ENCODE data around the gene ARHGAP42.
"Not testable (repeated sequence)": the region's sequence is repeated elsewhere in the genome, so short reads cannot be mapped to it uniquely, and the experiment has no call there.

Gene ARHGAP42

DNA sequence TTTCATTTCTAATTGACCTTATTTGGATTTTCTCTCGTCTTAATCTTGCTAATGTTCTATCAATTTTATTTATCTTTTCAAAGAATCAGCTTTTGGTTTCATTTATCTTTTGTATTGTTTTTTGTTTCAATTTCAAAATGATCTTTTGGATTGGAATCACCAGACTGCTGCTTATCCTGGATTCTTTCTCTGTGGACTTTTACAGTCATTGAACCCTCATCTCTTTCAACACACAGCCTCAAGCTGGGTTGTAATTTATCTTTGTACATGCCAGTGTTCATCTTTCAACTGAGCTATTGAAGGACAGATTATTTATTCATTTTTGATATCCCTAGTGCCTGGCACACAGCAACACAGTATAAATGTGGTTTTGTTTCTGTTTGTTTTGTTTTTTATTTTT lies 195.9 kb downstream of the ARHGAP42 start:
- no peak for DNase-seq

DNA sequence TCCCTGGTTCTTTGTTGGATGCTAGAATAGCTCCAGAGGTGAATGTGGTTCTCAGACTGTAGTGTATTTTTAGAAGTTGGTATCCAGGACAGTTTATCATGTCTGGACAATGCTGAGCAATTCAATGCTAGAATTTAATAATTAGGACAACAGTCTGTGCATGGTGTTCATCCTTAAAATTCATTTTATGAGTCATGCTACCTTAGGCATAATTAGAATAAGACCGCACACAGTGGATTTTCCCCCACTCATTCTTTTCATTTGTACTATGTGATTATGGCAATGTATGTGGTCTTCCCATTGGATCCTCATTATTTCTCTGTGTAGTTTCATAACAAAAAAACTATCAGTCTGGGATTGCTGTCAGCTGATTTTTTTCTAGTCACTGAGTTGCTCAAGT lies 196.7 kb downstream of the ARHGAP42 start:
- DNase-seq = no peak

DNA sequence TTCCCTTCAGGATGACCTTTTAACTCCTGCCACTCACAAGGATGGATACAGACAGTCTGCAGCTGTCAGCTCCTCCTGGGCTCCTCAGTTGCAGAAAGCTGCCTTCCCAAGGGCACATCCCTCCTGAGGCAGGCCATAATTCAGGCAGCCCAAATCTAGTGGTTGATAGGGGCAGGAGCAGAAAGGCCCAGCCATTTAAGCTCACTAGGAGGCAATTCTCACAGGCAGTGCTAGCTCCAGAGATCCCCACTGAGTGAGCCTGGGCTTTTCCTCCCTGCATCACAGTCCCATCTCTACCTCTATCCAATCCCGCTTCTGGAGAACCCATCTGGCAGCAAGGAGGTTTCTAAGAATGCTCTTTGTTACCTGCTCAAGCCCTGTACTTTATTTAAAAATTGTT lies 200.6 kb downstream of the ARHGAP42 start:
- no peak for DNase-seq

DNA sequence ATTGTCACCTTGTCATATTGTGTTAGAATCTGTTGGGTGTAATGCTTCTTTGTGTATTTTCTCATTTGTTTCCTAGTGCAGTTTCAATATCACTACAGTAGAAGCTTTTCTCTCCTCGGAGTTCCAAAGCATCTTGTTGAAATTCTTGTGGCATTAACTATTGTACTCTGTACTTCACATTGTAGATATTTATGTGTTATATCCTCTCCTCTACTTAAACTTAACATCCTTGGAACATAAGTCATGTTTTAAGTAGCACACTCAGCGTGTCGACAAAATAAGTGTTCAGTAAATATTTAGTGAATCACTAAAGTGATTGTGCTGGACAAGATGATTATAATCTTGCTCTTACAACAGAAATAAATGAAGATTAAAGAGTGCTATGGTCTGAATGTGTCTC lies 201.7 kb downstream of the ARHGAP42 start:
- DNase-seq = no peak

DNA sequence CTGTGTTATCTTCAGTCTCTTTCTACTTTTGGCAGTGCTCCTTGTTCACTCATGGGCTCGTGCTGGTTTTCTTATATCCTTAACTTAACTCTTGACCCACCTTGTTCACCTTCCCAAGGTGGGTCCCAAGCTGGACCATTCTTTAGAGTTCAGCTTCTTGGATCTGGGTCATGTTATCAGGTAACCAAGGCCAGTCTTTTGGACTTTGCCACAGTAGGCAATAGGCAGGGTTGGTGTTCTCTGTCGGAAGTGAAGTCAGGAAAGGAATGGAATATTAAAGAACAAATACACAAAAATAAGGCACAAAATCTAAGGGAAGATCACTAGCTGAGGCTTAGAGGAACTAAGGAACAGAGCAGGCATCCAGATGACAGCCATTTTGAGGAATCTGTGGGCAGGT lies 202.7 kb downstream of the ARHGAP42 start:
- no peak for DNase-seq

DNA sequence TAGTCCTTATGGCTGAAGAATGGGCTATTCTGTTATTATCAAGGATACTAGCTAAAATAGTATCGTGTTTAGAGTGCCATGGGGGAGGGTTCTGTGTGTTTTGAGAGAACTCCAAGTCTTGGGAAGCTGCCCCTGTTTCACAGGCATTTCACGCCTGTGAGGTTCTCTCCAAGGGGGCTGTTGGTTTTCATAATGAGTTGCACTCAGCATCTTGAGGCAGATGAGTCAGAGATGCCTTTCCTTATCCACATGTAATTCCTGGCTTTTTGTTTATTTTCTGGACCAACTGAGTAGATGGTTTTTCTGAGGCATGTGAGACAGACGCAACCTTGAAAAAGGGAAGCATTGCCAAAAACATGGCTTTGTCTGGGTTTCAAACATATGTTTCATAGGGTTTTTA lies 203.7 kb downstream of the ARHGAP42 start:
- no peak for DNase-seq

DNA sequence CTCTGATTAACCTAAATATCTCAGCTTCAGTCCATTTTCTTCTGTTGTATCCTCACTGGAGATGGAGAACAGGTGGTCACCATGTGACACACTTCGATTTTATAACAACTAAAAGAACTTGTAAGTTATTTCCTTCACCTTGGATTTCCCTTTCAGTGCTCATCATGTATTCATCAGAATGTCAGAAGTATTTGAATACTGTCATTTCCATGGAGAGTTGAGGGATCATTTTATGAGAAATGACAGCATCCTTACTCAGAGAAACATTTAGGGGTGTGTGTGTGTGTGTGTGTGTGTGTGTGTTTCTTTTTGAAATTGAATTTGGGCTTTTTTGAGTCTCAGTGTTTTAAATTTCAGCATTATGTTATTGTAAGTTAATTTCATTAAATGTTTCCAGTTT lies 205.8 kb downstream of the ARHGAP42 start:
- no peak for DNase-seq

DNA sequence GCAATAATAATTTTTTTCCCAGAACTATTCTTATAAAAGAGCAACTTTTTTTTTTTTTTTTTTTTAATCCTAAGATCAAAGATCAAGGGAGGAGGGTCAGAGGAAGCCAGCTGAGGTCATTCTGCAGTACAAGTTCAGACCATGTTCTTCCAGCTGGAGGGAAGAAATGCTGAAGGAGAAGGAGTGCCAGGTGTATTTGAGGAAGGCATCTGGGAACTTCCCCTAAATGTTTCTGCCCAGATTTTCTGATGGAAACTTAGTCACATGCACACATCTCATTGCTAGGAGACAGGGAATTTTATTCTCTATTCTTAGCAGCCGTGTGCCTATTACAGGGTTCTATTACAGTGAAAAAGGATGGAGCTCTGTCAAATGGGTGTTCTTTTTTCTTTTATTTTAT lies 208.4 kb downstream of the ARHGAP42 start:
- no peak for DNase-seq

DNA sequence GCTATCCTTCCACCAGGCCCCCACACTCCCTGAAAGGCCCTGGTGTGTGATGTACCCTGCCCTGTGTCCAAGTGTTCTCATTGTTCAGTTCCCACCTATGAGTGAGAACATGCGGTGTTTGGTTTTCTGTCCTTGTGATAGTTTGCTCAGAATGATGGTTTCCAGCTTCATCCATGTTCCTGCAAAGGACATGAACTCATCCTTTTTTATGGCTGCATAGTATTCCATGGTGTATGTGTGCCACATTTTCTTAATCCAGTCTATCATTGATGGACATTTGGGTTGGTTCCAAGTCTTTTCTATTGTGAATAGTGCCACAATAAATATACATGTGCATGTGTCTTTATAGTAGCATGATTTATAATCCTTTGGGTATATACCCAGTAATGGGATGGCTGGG lies 208.9 kb downstream of the ARHGAP42 start:
- DNase-seq = not testable (repeated sequence)

DNA sequence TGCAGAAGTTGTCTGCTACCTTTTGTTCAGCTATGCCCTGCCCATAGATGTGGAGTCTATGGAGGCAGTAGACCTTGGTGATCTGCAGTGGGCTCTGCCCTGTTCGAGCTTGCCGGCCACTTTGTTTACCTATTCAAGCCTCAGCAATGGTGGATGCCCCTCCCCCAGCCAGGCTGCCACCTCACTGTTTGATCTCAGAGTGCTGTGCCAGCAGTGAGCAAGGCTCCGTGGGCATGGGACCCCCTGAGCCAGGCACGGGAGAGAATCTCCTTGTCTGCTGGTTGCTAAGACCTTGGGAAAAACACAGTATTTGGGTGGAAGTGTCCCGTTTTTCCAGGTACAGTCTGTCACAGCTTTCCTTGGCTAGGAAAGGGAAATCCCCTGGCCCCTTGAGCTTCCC lies 214.4 kb downstream of the ARHGAP42 start:
- not testable (repeated sequence) for DNase-seq

DNA sequence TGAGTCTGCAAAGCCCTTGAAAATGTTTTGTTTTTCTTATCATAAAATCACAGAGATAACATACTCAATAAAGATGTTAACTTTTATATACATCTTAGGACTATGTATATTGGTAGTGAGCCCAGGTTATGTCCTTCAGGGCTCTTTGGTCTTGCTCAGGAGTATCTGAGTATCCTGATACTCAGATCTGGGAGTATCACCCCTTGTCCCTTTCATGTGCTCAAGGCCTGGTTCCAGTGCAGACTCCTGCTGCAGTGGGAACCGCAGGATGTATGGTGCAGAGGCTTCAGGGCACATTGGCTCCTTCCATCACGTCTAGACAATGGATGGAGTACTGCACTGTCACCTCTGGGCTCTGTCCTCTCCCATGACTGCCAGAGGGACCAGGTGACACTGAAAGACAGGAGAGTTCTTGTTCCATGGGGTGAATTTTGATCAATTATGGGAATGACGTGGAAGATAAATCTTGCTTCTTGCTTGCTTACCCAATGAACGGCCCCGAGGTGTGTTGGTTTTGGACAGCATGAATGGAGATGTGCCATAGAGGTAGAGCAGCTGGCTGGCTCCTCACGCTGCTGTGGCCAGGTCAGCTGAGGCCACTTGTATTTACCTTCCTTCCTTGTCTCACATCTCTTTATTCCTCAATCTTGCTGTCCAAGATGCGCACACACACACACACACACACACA lies 215.5 kb downstream of the ARHGAP42 start:
- no peak for DNase-seq

DNA sequence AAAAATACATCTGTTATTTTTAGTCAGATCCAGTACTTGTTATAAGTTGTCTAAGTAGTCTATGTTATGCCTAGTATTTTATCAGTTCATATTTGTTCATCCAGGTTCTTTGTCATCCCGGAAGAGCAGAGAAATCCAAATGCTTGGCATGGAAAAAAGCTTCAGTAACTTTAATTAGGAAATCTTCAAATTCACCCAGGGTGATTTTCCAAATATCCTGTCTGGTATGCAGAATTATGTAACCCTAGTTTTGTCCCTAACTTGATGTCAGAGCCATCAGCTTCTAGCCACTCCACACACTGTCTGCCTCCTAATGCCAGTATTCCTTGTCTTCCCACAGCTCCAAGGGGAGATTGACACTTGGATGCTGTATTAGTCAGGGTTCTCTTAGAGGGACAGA lies 216.2 kb downstream of the ARHGAP42 start:
- no peak for DNase-seq

DNA sequence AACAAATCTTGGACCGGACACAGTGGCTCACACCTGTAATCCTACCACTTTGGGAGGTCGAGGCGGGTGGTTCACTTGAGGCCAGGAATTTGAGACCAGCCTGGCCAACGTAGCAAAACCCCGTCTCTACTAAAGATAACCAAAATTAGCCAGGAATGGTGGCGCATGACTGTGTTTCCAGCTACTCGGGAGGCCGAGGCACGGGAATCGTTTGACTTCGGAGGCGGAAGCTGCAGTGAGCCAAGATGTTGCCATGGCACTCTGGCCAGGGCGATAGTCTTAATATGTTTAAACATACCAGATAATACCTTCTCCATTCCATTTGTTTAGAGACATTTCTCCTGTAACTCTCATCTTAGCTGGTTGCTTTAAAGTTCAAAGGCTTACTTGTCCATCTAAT lies 218.6 kb downstream of the ARHGAP42 start:
- DNase-seq = no peak

DNA sequence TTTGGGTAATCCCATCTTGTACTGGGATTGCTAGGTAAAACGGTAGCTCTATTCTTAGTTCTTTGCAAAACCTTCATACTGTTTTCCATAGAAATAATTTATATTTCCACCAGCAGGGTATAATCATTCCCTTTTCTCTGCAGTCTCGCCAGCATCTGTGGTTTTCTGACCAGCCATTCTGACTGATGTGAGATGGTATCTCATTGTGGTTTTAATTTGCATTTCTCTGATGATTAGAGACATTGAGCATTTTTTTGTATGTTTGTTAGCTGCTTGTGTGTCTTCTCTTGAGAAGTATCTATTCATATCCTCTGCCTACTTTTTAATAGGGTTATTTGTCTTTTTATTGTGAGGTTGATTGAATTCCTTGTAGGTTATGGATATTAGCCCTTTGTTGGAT lies 221.7 kb downstream of the ARHGAP42 start:
- DNase-seq = no peak

DNA sequence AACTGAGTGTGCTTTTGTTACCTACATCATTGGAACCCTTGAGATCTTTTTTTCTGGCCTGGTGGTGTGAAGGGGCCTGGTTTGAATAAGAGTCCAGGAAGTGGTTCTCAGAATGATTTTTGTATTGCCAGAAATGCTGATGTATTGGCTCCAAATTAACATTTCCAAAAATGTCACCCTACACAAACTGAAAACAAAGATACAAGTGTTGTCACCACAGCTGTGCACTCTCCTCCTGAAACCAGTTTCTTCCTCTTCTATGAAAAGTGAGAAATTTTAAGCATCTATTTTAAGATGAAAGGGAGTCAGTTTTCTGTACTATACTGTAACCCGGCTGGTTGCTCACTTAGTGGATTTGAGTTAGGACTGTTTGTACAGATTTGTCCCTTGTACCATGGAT lies 223.7 kb downstream of the ARHGAP42 start:
- DNase-seq = no peak

DNA sequence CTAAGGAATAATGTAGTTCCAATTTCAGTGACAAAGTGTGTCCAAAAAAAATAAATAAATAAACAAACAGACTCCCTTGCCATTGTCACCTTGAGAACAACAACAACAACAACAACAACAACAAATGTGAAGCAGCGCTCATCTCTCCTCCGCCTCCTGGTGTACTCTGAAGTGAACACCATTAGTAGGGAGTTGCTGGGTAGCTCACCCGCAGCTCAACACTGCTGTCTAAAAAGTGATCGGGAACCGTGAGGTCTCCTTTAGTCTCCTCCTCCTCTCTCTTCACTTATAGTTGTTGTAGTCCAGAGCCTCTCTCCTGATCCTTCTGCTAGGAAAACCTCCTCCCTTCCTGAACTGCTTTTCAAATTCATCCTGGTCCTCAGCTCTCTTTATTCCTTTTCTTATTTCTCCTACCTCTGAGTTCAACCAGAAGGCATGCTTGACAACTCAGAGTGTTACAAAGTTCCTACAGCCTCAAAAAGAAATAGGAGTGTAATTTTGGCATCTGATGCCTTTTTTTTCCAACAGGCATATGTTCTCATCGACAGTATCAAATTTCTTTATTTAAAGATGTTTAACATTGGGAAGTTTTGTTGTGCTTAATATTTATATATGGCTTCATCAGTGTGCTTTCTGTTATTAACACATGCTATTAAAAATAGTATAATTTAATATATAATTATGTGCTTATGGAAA lies 227.5 kb downstream of the ARHGAP42 start:
- DNase-seq = no peak

DNA sequence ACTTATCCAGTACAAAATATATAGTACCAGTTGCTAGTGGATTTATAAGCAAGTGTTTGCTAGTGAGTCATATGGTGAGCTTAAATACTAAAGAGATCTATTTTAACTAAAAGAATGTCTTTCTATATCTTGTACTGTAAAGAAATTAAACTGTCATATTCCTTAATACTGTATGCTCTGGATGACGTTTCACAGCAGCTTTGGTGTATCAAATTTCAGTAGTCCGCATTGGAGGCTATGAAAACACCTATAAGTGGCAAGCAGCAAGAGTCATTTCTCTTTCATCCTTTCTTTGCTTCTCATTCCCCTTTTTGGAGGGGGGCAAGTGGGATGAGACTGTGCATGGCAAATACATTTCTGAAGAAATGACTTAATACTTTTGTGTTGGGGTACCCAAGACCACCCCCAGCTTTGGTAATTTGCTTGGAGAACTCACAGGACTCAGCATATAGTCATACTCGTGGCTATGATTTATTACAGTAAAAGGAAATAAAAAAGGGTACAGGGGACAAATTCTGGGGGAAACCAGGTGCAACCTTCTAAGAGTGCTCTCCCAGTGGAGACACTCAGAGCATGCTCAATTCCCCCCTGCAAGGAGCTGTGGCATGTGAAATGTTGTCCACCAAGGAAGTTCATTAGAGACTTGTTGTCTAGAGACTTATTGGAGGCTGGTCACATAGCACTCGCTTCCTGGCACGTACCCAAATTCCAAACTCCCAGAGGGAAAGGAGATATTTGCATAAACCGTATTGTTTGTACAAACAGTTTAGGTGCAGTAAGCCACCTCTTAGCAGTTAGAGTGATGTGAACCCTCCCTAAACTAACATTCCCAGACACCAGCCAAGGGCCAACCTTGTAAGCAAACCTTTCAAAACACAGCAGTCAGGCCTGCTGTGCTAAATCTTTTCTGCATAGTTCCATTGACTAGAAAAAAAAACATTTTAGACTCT lies 231.7 kb downstream of the ARHGAP42 start:
- no peak for DNase-seq

DNA sequence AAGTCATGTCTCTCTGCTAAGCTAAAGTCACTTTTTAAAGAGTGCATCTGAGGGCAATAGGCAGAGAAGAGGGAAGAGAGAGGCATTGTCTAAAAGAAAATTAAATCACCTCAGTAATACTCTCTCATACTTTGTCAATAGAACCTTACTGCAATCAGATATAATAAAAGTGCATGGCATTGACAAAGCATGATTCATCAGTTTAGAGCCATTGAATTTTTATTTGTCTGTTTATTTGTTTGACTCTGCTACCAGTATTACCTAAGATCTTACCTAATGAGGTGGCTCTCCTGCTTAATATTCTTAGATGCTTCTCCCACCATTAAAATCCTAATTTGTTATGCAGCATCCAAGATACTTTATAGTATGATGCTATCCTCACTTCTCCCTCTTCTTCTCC lies 233.5 kb downstream of the ARHGAP42 start:
- DNase-seq = no peak

DNA sequence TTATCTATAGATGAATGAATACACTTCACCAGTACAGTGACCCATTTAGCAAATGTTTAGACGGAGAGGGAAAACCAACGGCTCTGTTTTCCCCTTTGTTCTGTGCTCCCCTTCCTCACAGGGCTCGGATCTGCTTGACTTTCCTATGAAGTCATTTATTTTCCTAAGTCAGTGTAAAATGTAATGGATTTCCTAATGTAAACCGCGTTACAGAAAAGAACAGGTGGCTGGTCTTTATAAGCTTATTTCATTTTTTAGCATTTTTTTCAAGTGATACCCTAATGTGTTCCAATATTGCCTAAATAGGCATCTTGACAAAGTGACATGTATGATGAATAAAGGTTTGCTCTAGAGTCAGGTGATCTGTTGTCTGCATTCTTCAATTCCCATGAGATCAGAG lies 235.0 kb downstream of the ARHGAP42 start:
- DNase-seq = no peak

DNA sequence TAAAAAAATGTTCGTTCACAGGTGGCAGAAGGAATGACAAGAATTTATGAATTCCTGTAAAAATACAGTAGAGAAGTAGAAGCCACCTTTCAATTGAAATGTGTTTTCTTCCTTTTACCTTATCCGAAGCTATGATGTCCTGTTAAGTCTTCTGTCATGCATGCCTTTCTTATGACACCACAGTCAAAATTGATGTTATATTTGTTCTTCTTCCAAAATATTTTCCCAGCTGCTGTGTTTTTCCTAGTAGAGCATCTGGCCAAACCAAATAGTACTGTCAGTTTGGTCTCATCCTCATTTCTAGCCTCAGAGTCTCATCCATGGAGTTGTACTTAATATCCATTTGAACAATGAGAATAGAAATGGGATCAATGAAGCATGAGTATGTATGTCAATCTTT lies 236.5 kb downstream of the ARHGAP42 start:
- no peak for DNase-seq

DNA sequence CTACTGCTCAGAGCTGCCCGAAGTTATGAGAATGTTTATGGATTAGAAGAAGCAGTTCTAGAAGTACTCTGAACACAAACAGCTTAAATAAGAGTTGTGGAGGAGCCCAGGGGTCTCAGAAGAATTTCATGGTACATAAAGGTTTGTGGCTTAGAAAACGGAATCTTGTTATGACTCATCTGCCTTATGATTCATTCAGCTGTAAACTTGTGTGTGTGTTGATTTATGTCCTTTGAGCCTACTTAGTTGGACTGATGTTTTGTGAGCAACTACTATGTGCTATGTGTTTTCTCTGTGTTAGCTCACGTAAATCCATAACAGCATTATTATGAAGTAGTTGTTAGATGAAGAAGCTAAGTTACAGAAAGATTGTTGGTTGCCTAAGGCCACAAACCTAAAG lies 238.8 kb downstream of the ARHGAP42 start:
- DNase-seq = peak in 1 of 5 experiments; percentile 60

DNA sequence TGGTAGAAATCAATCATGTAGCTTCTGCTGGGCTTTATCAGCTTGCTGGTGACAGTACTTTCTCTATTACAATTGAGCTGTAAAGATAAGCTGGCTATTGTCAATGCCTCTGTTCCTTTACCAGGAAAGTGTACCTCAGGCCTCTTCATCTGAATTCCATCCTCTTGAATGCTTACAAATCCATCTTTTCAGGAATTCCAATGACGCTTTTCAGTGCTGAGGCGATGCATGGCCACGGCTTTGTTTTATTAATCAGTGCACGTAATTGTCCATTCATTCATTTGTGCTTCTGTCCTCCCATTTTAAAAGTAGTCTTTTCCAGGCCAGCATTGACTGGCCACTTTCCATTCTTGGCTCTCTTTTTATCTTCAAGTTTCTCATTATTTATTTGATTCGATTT lies 240.5 kb downstream of the ARHGAP42 start:
- no peak for DNase-seq

DNA sequence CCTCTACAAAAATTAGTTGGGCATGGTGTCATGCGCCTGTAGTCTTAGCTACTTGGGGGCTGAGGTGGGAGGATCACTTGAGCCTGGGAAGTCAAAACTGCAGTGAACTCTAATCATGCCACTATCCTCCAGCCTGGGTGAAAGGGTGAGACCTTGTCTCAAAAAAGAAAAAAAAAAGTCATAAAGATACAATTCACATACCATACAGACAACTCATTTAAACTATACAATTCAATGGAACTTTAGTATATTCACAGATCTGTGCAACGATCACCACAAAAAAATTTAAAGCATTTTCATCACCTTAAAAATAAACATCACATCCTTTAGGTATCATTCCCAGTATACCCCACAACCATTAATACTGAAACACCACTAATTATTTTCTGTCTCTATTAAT lies 241.3 kb downstream of the ARHGAP42 start:
- no peak for DNase-seq

DNA sequence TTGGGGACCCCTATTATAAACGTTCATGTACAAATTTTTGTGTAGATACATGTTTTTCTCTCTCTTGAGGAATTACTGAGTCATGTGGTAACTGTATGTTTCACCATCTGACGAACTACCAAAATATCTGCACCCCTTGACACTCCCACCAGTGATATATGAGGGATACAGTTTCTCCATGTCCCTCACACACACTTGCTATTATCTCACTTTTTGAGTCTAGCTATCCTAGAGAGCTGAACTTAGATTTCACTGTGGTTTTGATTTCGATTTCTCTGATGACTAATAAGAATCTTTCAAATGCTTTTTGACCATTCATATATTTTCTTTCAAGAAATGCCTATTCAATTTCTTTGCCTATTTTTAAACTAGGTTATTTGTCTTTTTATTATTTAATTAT lies 242.3 kb downstream of the ARHGAP42 start:
- DNase-seq = no peak
